Measurements from ENCODE around the gene WIPF1.

The WIPF1 gene

GRCh38 chr2:174594456-174594855 is 3.1 kb downstream of the WIPF1 start:
- no peak for DNase-seq

- DNase-seq = peak; percentile 58 to 67
Observed at GRCh38 chr2:174593574-174594203, 3.9 kb downstream of the WIPF1 start.

GRCh38 chr2:174593041-174593440 is 4.6 kb downstream of the WIPF1 start:
- no peak for DNase-seq

- DNase-seq = no peak
Observed at GRCh38 chr2:174591740-174592139, 5.9 kb downstream of the WIPF1 start.

GRCh38 chr2:174590928-174591648 is 6.5 kb downstream of the WIPF1 start:
- DNase-seq = no peak

GRCh38 chr2:174590346-174590745 is 7.3 kb downstream of the WIPF1 start:
- DNase-seq = no peak

GRCh38 chr2:174589334-174589733 is 8.3 kb downstream of the WIPF1 start:
- DNase-seq = no peak

GRCh38 chr2:174588463-174588862 is 9.1 kb downstream of the WIPF1 start:
- no peak for DNase-seq

GRCh38 chr2:174587579-174587978 is 10.0 kb downstream of the WIPF1 start:
- DNase-seq = no peak

- no peak for DNase-seq
Observed at GRCh38 chr2:174586418-174587295, 10.9 kb downstream of the WIPF1 start.

GRCh38 chr2:174585657-174586252 is 11.8 kb downstream of the WIPF1 start:
- DNase-seq = no peak

- DNase-seq = no peak
Observed at GRCh38 chr2:174585146-174585545, 12.5 kb downstream of the WIPF1 start.

- DNase-seq = no peak
Observed at GRCh38 chr2:174581491-174581890, 16.1 kb downstream of the WIPF1 start.

GRCh38 chr2:174580951-174581350 is 16.7 kb downstream of the WIPF1 start:
- no peak for DNase-seq

GRCh38 chr2:174577967-174578589 is 19.5 kb downstream of the WIPF1 start:
- peak in 1 of 2 donors; percentile 57 for DNase-seq

- DNase-seq = no peak
Observed at GRCh38 chr2:174575124-174575776, 22.4 kb downstream of the WIPF1 start.

GRCh38 chr2:174574657-174575056 is 22.9 kb downstream of the WIPF1 start:
- no peak for DNase-seq

- DNase-seq = peak in 1 of 2 donors; percentile 38
Observed at GRCh38 chr2:174573621-174574081, 24.0 kb downstream of the WIPF1 start.

GRCh38 chr2:174572556-174572955 is 25.0 kb downstream of the WIPF1 start:
- DNase-seq = no peak

- no peak for DNase-seq
Observed at GRCh38 chr2:174571669-174572323, 25.8 kb downstream of the WIPF1 start.

- DNase-seq = no peak
Observed at GRCh38 chr2:174570318-174570958, 27.2 kb downstream of the WIPF1 start.
